Fibroblast of skin of right quadriceps (primary cell): ENCODE data around the gene NKX2-4.
"Not testable (repeated sequence)": the region's sequence is repeated elsewhere in the genome, so short reads cannot be mapped to it uniquely, and the experiment has no call there.

Experiments
- DNase-seq: peaks from one replicate; pipeline ENCODE4 v3.0.0-alpha.2; 2013

The NKX2-4 gene

GRCh38 chr20:21393816-21394519, 3.4 kb downstream of the NKX2-4 start:
- DNase-seq, result no peak

- DNase-seq, result no peak
Observed at GRCh38 chr20:21393166-21393565, 4.2 kb downstream of the NKX2-4 start.

DNA sequence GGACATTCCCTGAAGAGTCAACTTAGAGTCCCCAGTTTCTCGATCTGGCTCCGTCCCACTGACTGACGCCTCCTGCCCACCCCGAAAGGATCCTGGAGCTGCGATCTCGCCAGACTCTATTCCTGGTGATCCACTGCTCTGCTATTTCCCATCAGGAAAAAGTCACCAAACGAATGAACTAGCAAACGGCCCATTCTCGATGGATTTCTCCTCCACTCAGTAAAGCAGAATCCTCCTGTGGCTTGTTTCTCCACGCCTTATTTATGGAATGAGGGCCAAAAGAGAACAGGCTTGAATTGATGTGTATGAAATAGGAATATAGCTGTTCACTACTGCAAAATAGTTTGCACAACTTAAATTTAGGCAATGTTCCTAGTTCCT, 5.4 kb downstream of the NKX2-4 start:
- DNase-seq, result no peak

DNA sequence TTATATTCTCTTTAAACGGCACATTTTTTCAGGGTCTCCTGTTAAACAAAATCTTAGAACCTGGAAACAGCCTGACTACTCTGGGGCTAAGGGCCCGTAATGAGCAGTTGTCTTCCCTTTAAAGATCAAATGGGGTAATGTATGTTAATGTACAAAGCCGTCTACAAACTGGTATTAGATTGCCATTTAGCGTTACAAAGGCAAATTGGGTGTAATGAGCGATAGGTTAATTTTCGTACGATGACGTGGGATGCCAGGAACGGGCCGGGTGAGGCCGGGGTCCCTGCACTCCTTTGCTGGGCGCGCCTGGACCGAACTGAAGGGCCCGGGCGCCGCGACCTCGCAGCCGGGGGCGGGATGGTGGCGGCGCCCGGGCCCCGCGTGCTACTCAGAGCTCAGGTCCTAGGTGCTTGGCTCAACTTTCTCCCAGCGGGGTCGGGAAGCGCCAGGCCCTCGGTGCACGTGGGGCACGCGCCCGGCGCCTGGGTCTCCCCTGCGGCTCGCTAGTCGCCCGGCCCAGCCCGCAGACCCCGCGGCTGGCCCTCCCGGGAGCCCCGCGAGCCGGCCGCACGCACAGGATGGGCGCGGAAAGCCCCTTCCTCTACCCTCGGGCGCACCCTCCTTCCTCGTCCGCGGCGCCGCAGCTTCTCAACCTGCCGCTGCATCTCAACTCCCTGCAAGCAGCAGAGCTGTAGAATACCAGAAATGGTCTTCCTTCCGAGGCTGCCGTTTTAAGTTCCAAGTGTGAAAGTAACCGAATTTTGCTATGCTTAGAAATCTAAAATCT, 5.9 kb downstream of the NKX2-4 start:
- DNase-seq, result no peak

GRCh38 chr20:21390768-21391167, 6.6 kb downstream of the NKX2-4 start:
- DNase-seq, result no peak

DNA sequence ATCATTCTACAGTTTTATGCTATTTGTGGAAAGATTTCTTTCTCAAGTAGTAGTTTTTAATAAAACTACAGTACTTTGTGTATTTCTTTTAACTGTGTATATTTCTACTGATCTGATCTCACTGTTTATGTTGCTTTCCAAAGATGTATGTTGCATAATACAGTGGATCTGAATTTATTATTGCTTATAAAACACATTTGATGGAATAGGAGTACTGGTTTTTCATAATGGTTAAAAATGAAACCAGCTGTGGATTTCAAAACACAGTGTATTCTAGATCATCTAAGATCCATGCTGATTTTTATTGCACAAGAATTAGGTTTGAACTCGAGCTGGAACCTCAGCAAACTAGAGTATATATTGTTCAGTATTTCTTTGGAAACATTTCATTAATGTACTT, 8.0 kb downstream of the NKX2-4 start:
- no peak for DNase-seq

GRCh38 chr20:21388566-21388965, 8.8 kb downstream of the NKX2-4 start:
- no peak for DNase-seq

- DNase-seq, result no peak
Observed at GRCh38 chr20:21387528-21387927, 9.8 kb downstream of the NKX2-4 start.

- DNase-seq, result no peak
Observed at GRCh38 chr20:21386111-21386510, 11.2 kb downstream of the NKX2-4 start.

DNA sequence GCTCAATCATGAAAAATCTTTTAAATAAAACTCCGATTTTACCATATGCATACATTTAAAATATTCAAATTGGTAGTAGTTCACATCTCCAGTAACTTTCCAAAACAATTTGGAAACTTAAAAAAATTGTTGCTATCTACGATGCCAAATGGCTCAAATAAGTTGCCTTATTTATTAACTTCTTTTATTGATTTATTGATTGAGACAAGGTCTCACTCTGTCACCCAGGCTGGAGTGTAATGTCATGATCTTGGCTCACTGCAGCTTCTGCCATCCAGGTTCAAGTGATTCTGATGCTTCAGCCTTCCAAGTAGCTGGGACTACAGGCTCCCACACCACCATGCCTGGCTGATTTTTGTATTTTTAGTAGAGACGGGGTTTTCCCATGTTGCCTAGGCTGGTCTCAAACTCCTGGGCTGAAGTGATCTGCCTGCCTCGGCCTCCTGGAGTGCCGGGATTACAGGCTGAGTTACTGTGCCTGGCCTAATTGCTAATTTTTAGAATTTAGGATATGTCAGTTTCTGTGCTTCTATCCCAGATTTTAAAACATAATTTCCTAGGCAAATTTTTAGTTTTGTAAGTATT, 12.9 kb downstream of the NKX2-4 start:
- no peak for DNase-seq

GRCh38 chr20:21381619-21382018, 15.7 kb downstream of the NKX2-4 start:
- no peak for DNase-seq

DNA sequence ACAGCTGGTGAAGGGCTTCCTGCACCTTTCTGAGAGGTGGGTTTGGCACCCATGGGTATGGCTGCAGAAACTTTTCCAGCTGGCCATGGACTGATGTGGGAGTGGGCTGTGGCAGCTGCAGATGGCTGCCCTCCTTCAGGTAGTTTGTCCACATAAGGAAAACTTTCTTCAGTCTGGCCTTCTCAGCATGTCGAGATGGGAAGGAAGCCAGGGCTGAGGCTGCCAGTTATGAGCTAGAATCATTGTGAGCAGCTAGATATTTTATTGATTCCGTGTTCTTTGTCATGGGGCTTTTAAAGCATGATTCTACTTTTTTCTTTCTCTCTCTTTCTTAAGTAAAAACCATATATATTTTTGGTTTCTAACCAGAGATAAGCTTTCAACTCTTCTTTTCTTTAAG, 16.6 kb downstream of the NKX2-4 start:
- no peak for DNase-seq

DNA sequence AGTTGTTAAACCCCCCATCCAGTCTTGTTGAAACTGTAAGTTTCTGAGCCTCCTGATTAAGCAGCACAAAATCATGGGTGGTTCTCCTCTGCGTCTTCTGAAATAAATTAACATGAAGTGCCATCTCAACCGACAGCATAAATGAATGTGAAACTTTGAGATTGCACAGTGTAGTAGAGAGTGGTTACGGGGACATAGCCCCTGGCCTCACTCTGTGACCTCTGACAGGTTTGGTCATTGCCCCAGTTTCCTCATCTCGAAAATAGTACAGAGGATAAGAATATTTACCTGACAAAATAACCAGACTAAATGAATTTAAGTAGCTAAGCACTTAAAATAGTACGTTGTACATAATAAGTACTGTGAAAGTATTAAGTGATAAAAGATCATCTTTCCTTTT, 19.1 kb downstream of the NKX2-4 start:
- DNase-seq, result no peak

- no peak for DNase-seq
Observed at GRCh38 chr20:21377701-21378100, 19.6 kb downstream of the NKX2-4 start.

DNA sequence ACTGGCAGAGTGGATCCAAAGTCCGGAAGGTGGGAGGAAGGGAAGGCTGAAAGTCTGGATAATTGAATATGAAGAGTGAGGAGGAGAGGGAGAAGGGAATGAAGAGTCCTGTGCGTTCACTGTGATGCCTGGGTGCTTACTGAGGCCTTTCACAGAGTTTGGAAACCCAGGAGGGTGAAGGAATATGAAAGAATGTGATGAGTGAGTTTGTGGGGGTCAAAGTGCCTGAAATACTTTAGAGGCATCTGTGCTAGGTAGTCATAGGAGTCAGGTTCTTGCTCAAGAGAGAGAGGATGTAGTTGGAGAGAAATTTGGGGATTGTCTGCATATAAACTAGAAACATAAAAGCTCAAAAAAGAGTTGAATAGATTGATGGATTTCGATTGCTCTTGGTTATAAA, 20.7 kb downstream of the NKX2-4 start:
- no peak for DNase-seq

- DNase-seq, result no peak
Observed at GRCh38 chr20:21373436-21373835, 23.9 kb downstream of the NKX2-4 start.

DNA sequence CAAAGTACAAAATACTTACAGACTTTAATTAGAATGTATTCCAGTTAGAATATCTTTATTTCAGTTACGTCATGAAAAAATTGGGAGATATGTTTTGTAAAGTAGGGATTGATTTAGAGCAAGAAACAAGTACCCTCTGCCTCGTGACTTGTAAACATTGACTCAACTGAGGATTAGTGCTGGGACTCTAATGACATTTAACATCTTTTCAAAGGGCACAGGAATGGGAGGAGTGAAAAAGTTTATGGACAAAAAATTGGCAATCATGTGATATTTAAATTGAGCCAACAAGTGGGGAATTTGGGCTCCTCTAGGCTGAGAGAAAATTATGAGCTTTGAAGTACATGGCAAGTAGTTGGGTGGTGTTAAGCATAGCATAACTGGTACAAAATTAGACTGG, 25.3 kb downstream of the NKX2-4 start:
- DNase-seq, result no peak

GRCh38 chr20:21371193-21371592, 26.1 kb downstream of the NKX2-4 start:
- DNase-seq, result no peak

- no peak for DNase-seq
Observed at GRCh38 chr20:21368791-21369190, 28.5 kb downstream of the NKX2-4 start.

DNA sequence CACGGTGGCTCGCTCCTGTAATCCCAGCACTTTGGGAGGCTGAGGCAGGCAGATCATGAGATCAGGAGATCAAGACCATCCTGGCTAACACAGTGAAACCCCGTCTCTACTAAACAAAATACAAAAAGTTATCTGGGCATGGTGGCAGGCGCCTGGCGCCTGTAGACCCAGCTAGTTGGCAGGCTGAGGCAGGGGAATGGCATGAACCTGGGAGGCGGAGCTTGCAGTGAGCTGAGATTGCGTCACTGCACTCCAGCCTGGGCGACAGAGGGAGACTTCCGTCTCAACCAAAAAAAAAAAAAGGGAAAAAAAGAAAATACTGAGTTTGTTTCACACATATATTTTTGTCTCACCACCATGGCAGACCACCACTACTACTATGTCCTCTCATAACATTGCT, 31.1 kb downstream of the NKX2-4 start:
- DNase-seq, result not testable (repeated sequence)

DNA sequence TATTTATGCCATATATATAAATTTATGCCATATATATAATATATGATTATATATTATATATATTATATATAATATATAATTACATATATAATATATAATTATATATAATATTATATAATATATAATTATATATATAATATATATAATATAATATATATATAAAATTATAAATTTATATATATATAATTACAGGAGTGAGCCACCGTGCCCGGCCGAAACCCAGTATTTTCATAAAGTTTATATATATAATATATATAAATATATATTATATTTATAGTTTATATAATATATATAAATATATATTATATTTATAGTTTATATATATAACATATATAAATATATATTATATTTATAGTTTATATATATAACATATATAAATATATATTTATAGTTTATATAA, 31.6 kb downstream of the NKX2-4 start:
- no peak for DNase-seq

GRCh38 chr20:21364413-21364812, 32.9 kb downstream of the NKX2-4 start:
- DNase-seq, result no peak

DNA sequence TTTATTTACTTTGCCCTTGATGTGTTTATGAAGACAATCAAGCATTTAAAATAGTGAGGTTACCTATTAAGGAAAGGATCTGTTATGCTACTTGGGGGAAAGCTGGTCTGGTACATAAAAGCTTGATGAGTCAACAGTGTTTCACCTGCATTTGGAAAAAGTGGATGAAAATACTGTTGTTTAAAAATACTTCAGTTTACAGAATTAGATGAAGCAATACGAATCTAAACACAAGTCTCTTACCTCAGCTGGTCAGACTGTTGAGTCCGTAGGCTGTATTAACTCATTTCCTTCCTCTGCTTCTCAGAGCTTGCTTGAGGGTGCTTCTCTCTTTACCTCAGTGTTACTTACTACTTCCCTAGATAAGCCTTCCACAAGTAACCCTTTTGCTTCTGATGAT, 36.1 kb downstream of the NKX2-4 start:
- DNase-seq, result no peak

- peak; percentile 13 for DNase-seq
Observed at GRCh38 chr20:21360705-21361104, 36.6 kb downstream of the NKX2-4 start.
